Breast epithelium (tissue), 3 donors: ENCODE measurements around the gene TMEM126A.

Source experiments
- CTCF ChIP-seq, 3 donors: fragments of 450-650 bp; IDR thresholded peaks; one replicate each; pipeline ENCODE4 v1.5.1; 2016 to 2017; ENCODE audit warnings: antibody characterized with exemption in 3 of 3, mild to moderate bottlenecking in 3 of 3, moderate library complexity in 3 of 3
- POLR2A ChIP-seq: fragments of 450-650 bp; IDR thresholded peaks from one replicate; pipeline ENCODE4 v1.6.1; 2016; ENCODE audit warnings: antibody characterized with exemption, mild to moderate bottlenecking, moderate library complexity
- POLR2AphosphoS5 ChIP-seq, 3 donors: sonication (generic); formaldehyde crosslinking; IDR thresholded peaks; one replicate each; pipeline ENCODE4 v1.6.1; 2017; ENCODE audit warnings: antibody characterized with exemption in 3 of 3

GRCh38 chr11:85668157-85668556 is 20.4 kb downstream of the TMEM126A start:
- TF ChIP-seq CTCF (IDR thresholded peaks at IDR 0.05) (no peak), POLR2A (no peak), POLR2AphosphoS5 (IDR thresholded peaks at IDR 0.05) (no peak)
